ENCODE data around the gene PLEKHA7. TPM values are rescaled to one million over a fixed set of nuclear protein-coding genes. Genes with fewer than 3 reads are reported as not detected.

The PLEKHA7 gene
- total and polyA plus RNA-seq, 2 of the 13 experiments (the other 11 are each of a cell fraction or from before 2014, with no cell fraction given), result 17.5 to 18.7 TPM

DNA sequence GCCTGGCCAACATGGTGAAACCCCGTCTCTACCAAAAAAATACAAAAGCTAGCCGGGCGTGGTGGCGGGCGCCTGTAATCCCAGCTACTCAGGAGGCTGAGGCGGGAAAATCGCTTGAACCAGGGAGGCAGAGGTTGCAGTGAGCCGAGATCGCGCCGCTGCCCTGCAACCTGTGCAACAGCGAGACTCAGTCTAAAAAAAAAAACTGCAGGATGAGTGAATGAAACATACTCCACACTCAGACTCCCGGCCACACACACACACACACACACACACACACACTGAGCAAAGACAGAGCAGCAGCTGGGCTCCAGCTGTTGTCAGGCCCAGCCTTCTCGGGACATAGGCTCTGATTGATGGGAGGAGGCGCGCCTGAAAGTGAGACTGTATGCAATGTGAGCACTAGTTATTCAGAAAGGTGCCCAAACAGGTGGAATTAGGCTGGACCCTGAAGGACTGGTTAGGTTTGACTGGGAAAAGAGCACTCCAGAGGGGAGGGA is 1.5 kb upstream of the PLEKHA7 start:
- in situ Hi-C loops (cut with HindIII; ENCODE audit: extremely low pct_ligation_motif_present, low pct_unique_long_range_greater_than_20kb), result loop anchor here (5.0 kb wide), 2 partner anchors 47 to 63 kb away; no protein-coding TSS in a partner anchor
- ChIA-PET CTCF (ENCODE audit: low intra/inter-chr PET ratio, low total read pairs) (interaction anchor here (1.4 to 1.7 kb wide), 2 partner anchors 48 to 70 kb away, joined by 6 to 7 read pairs; no protein-coding TSS in a partner anchor), POLR2A (interaction anchor here (1.1 to 4.3 kb wide), 5 partner anchors 11 to 69 kb away, joined by 3 to 35 read pairs (median 6); partner anchors contain the start of gene RPS13)
- H3K36me3 ChIP-seq (replicated peaks in 1 of 2; ENCODE audit: control insufficient read depth in 1 of 2, insufficient read depth in 2 of 2, low read length in 2 of 2), result no peaks in the 10 kb centered on the region
- TF ChIP-seq ZC3H13 (CRISPR knock-in tag; IDR thresholded peaks at IDR 0.05) (no peak), ZNF83 (CRISPR knock-in tag; IDR thresholded peaks at IDR 0.05; ENCODE audit: borderline replicate concordance) (no peak)
- peaks cover 11% of the 10 kb centered on the region for H4K20me1 ChIP-seq (ENCODE audit: insufficient read depth, low read length)
- ATAC-seq (no peak), DNase-seq (ENCODE audit: low spot score) (no peak), FAIRE-seq (no peak)
- peak overlapping the region; percentile 93 for H3K27ac ChIP-seq (ENCODE audit: extremely low read length, insufficient read depth, low read length)
- H3K9ac ChIP-seq (ENCODE audit: insufficient read depth, low read depth, low read length), result peak overlapping the region; percentile 83; the same call in 1 of the 2 replicates
- intact Hi-C loops (cut with micrococcal nuclease; ENCODE audit: unreplicated experiment), result loop anchor here (5.0 to 10.0 kb wide), 2 partner anchors 47 to 179 kb away; no protein-coding TSS in a partner anchor
- 91% methylated on average over 10 of the region's 16 CpGs for WGBS (ENCODE audit: low lambda C conversion rate)
- peaks cover 45% of the 10 kb centered on the region for H3K4me1 ChIP-seq (ENCODE audit: insufficient read depth, low read length)
- H3K4me2 ChIP-seq (ENCODE audit: low read depth, low read length), result peak overlapping the region; percentile 100
- no peaks in the 10 kb centered on the region for H3K9me3 ChIP-seq (ENCODE audit: low read length)
- H3K79me2 ChIP-seq (ENCODE audit: insufficient read depth, low read length), result peaks cover 24% of the 10 kb centered on the region
- H2AFZ ChIP-seq (ENCODE audit: low read length), result no peak overlapping the region
- no TSS peak for BruUV-seq (replicated peaks)
- H3K4me3 ChIP-seq (replicated peaks in 1 of 3; ENCODE audit: insufficient read depth in 1 of 3, low read depth in 2 of 3, low read length in 3 of 3), result peak overlapping the region; percentile 86 to 91 (median 91); a peak in 4 of 6 replicates
- no peaks in the 10 kb centered on the region for H3K27me3 ChIP-seq (ENCODE audit: control insufficient read depth in 1 of 2, insufficient read depth in 2 of 2, low read length in 2 of 2)

DNA sequence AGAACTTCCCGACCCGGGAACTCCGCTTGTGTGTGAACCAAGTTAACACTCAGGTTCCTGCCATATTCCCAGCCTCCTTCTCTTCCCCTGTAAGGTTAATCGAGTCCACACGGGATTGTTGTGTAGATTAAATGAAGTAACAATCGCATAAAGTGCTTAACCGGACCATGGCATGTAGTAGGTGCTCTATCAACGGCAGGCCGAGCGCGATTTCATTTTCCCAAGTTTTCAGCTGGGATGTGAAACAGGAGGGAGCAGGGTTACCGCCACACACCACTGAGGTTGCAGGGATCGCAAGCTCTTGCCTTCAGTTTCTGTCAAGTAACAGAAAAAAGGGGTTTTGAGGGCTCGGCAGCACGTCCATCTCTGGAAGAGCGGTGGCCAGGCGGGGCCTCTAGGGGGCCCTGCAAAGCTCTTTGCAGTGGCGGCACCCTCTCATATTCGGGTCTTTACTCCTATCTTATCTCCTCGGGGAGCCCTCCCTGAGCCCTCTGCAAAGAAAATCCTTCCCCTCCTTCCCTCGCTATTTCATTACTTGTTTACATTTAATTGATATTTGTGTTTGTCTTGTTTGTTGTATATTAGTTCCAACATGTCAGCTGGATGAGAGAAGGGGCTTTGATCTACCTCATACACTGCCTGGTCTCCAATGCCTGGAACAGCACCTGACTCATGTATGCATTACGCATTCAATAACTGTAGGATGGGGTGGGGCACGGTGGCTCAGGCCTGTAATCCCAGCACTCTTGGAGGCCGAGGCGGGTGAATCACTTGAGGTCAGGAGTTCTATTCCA is 816 bp upstream of the PLEKHA7 start:
- FAIRE-seq, result peak; percentile 56
- Histone ChIP-seq H2AFZ (ENCODE audit: low read length) (peak overlapping the region; percentile 90), H3K27ac (ENCODE audit: extremely low read length, insufficient read depth, low read length) (peak overlapping the region; percentile 93), H3K79me2 (ENCODE audit: insufficient read depth, low read length) (peaks cover 25% of the 10 kb centered on the region), H3K27me3 (ENCODE audit: control insufficient read depth in 1 of 2, insufficient read depth in 2 of 2, low read length in 2 of 2) (no peaks in the 10 kb centered on the region), H3K4me2 (ENCODE audit: low read depth, low read length) (peak overlapping the region; percentile 100), H4K20me1 (ENCODE audit: insufficient read depth, low read length) (peaks cover 11% of the 10 kb centered on the region), H3K4me1 (ENCODE audit: insufficient read depth, low read length) (peaks cover 52% of the 10 kb centered on the region), H3K4me3 (replicated peaks in 1 of 3; ENCODE audit: insufficient read depth in 1 of 3, low read depth in 2 of 3, low read length in 3 of 3) (peak overlapping the region; percentile 86 to 91 (median 91)), H3K9me3 (ENCODE audit: low read length) (no peaks in the 10 kb centered on the region), H3K9ac (ENCODE audit: insufficient read depth, low read depth, low read length) (peak overlapping the region; percentile 83), H3K36me3 (replicated peaks in 1 of 2; ENCODE audit: control insufficient read depth in 1 of 2, insufficient read depth in 2 of 2, low read length in 2 of 2) (no peaks in the 10 kb centered on the region)
- TSS peak; percentile 73 for BruUV-seq (replicated peaks)
- intact Hi-C loops (cut with micrococcal nuclease; ENCODE audit: unreplicated experiment) (loop anchor here (5.0 to 10.0 kb wide), 2 partner anchors 47 to 180 kb away; no protein-coding TSS in a partner anchor), in situ Hi-C loops (cut with HindIII; ENCODE audit: extremely low pct_ligation_motif_present, low pct_unique_long_range_greater_than_20kb) (loop anchor here (5.0 kb wide), 2 partner anchors 47 to 63 kb away; no protein-coding TSS in a partner anchor)
- POLR2A ChIA-PET, result interaction anchor here (0.6 to 4.3 kb wide), 8 partner anchors 11 to 90 kb away, joined by 3 to 35 read pairs (median 6); partner anchors contain the start of gene RPS13
- DNase-seq (ENCODE audit: low spot score), result peak; percentile 65
- CTCF ChIA-PET (ENCODE audit: low intra/inter-chr PET ratio, low total read pairs), result interaction anchor here (1.4 to 1.7 kb wide), 2 partner anchors 48 to 69 kb away, joined by 6 to 7 read pairs; no protein-coding TSS in a partner anchor
- WGBS (ENCODE audit: low lambda C conversion rate), result 7% methylated on average over 21 of the region's 25 CpGs
- peak; percentile 48 for ATAC-seq
- TF ChIP-seq FOXP1 (IDR thresholded peaks at IDR 0.05) (no peak), FOXP1 (CRISPR knock-in tag; IDR thresholded peaks at IDR 0.05) (peak; percentile 4; the same call in 1 of the 2 replicates), GLI4 (CRISPR knock-in tag; IDR thresholded peaks at IDR 0.05; ENCODE audit: borderline replicate concordance) (no peak; the same call in 1 of the 2 replicates), HOXA7 (CRISPR knock-in tag; IDR thresholded peaks at IDR 0.05) (no peak), IRF2 (CRISPR knock-in tag; IDR thresholded peaks at IDR 0.05) (peak; percentile 26; the same call in 1 of the 2 replicates), ZNF678 (CRISPR knock-in tag; IDR thresholded peaks at IDR 0.05) (no peak), ZNF468 (CRISPR knock-in tag; IDR thresholded peaks at IDR 0.05) (no peak), ZBTB7B (CRISPR knock-in tag; IDR thresholded peaks at IDR 0.05) (peak; percentile 61; the same call in 1 of the 2 replicates), EEA1 (CRISPR knock-in tag; IDR thresholded peaks at IDR 0.05; ENCODE audit: borderline replicate concordance) (no peak), MED13 (CRISPR knock-in tag; IDR thresholded peaks at IDR 0.05) (no peak), ZNF350 (CRISPR knock-in tag; IDR thresholded peaks at IDR 0.05; ENCODE audit: borderline replicate concordance, low read depth) (peak; percentile 27; the same call in 1 of the 2 replicates)
- TF ChIP-seq, protein P1, sequence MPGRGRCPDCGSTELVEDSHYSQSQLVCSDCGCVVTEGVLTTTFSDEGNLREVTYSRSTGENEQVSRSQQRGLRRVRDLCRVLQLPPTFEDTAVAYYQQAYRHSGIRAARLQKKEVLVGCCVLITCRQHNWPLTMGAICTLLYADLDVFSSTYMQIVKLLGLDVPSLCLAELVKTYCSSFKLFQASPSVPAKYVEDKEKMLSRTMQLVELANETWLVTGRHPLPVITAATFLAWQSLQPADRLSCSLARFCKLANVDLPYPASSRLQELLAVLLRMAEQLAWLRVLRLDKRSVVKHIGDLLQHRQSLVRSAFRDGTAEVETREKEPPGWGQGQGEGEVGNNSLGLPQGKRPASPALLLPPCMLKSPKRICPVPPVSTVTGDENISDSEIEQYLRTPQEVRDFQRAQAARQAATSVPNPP (CRISPR knock-in tag; IDR thresholded peaks at IDR 0.05), result 0 out of 2 replicates have a peak, but pooled peaks have one; percentile 18
- TF ChIP-seq, protein P2, sequence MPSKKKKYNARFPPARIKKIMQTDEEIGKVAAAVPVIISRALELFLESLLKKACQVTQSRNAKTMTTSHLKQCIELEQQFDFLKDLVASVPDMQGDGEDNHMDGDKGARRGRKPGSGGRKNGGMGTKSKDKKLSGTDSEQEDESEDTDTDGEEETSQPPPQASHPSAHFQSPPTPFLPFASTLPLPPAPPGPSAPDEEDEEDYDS (CRISPR knock-in tag; IDR thresholded peaks at IDR 0.05), result 0 out of 2 replicates have a peak, but pooled peaks have one; percentile 24
